NOMO-1 treated with dmso at 0.1 percent for 144 hours (cell line): Measurements from ENCODE around the gene ADRA2A.

ENCODE experiments used
- DNase-seq: peaks from one replicate; lab custom pipeline; 2025; ENCODE audit not compliant: unreplicated experiment; lab: John Stamatoyannopoulos, UW

ADRA2A gene

DNA sequence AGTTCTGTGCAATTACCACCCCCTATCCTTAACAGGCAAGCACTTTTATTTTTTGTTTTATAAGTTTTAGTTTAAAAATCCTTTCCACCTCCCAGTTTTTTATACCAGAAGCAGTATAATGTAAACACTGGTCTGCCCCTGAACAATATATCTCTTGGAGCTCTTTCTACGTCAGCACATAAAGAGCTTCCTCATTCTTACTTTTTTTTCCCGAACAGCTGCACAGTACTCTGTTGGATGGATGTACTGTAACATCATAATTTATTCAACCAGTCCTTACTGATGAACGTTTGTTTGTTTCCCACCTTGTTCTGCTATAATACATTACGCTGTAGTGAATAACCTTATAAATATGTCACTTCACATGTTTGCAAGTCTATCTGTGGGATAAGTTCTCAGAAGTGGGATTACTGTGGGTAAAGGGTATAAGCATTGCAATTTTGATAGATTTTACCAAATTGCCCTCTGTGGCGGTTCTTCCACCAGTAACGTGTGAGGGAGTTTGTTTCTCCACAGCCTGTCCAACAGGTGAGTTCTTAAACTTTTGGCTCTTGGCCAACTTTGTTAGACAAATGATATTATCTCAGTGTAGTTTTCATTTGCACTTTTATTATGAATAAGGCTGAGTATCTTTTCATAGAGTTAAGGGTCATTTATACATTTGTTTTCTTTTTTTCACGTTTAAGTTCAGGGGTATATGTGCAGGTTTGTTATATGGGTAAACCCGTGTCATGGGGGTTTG is 32.8 kb downstream of the ADRA2A start:
- no peak for DNase-seq

DNA sequence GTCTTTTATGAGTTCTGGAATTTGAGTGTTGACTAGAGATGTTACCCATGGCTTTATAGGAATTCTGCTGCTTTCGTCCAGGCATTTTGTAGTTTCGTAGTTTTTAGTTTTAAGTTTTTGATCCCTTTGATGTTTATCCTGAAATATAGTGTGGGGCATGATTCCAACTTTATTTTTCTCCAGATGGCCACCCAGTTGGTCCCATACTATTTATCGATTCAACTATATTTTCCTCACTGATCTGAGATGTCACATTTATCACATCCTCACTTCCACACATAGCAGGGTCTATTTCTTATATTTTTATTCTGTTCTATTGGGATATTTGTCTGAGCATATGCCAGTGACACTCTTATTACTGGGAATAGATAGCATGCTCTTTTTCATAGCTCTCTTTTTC is 33.9 kb downstream of the ADRA2A start:
- DNase-seq, result no peak

DNA sequence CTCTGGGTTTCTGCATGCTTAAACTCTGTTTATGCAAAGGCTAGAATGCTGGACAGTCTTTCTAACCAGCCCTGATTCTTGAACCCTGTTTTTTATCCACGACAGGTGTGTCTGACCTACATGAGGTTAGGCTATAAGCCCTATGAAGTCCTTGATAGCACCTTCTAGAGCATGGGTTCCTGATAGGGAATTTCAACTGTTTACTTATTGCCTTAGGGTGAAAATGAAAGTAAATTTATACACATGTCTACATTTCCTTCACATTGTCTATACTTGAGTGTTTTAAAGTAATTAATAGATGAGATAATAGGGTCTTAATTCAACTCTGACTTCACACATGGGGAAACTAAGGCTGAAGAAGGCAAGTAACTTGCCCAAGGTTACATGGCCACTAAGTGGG is 35.5 kb downstream of the ADRA2A start:
- no peak for DNase-seq

DNA sequence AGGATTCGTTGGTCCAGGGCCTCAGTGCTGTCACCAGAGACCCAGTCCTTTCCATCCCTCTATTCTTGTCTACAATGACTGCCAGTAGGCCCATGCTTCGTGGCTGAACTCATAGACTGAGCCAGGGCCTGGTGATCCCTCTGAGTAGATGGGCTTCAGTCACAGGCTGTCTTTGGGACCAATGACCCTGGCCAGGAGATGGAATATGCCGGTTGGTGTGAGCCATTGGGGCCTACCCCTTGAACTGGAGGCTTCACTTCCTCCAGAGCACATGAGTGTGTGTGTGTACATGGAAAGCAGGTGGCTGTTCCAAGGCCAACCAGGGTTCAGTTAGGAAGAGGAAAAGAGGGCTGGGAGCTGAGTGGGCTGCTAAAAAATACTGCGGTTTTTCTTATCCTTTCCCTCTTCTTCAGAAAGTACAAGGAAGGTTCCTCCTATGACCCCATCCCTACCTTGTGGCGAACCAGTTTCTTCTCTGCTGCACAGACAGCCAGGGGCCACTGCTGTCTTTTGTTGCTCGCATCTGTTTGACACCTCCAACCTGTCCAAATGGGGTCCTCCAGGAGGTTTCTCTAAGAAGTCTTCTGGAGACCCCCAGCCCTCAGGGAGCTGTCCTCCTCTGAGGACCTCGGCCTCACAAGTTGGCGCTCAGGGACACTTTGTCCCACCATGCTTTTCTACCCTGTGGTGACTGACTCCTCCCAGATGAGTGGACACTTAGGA is 36.6 kb downstream of the ADRA2A start:
- DNase-seq, result no peak

DNA sequence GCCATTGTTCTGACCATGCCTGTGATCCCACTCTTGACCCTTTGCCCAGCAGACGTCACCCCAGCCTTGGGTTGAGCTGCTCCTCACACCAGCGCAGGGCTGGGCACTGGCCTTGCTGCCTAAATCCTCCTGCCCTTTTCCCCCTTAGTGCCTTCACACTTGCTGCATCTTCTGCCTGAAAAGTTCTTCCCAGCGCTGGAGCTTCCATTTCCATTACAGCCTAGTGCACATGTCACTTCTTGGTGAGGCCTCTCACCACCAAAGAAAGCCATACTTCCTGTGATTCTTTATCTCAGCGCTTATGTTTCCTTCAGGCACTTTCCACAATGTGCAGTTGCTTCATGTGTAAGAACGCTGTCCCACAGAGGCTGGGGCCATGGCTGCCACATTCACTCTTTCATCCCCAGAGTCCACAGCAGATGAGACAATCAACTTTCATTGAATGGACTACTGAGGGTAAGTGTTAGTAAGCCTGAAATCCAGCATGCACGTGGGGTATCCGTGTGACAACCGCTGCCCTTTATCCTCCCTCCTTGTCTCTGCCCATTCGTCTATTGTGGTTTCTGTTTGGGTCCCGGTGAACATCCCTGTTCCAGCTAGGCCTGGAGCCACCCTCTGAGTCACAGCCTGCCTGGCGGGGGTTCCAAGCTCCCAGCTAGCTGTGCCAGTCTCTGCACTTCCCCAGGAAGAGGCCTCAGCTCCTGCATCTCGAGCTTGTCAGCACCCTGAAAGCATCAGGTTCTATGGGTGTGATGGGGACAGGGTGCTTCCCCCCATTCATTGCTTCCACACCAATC is 37.3 kb downstream of the ADRA2A start:
- DNase-seq, result no peak

DNA sequence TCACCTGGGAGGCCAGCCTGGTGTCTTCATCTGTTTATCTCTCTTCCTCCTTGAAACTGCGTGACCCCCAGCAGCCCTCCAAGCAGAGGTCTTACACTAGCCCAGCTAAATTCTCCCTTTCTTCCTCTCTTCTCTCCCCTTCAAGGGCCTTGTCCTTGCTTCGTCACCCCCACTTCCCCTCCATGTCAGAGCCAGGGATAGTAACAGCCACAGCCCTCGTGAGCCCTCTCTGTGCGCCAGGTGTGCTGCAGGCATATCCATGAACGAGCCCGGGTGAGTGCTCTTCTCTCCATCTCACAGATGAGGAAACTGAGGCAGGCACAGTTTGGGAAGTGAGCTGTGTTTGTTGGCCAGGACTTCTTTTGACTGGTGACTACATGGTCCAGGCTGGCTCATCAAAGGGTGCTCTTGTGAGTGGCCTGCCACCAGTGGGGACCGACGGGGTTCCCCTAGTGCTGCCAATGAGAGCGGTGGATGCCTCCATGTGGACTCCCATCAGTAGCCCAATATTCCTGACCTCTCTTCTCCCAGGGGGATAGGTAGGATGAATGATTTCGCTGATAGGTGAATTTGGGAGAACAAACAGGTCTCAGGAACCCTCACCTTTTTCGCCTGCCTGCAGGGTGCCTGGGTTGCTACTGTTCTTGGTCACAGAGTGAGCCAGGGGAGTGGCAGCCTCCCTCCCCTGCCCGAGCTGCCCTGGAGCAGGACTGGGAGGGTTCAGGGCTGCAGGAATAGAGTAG is 38.1 kb downstream of the ADRA2A start:
- no peak for DNase-seq

DNA sequence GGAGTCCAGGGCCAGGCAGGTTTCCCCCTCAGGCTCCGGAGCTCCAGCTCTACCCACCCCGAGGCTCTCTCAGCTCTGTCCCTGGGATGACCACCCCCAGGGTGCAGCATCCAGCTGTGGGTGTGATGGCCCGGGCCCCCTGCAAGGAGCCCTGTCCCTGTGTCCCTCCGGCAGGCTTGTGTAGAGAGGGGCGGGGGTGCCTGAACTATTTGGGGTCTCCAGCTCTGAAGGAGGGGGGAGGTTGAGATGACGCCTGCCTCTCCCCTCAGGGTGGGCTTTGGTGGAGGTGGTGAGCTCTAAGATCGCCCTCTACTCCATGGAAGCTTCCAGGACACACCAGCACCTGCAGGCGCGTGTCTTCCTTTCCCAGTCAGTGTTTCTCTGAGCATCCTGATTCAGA is 39.4 kb downstream of the ADRA2A start:
- DNase-seq, result no peak

DNA sequence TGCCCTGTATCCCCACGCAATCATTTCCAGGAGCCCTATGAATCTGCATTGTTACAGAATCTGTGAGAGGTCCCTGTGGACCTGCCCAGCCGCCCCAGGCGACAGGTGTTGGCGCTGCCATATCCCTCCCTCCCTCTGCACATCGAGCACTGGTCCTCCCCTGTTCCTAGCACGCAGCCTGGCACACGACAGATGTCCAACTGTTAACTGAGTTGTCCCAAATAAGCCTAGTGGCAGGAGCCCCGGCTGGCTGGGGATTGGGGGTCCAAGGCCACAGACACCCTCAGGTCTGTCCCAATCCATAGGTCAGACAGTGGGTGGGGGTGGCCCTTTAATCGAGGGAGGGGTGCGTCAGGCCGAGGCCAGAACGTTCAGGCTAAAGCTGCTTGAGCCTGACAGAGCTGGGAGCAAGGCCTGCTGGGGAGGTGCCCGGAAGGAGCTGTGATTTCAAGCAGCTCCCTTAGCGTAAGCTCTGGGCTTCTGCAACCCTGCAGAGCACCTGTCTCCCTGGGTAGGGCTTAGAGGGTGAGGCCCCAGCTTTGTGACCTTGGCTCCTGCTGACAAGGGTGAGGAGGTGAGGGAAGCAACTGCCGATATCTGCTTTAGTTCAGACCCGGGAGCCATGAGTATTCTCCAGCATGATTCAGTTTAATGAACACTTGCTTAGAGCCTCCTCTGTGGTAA is 40.1 kb downstream of the ADRA2A start:
- no peak for DNase-seq

DNA sequence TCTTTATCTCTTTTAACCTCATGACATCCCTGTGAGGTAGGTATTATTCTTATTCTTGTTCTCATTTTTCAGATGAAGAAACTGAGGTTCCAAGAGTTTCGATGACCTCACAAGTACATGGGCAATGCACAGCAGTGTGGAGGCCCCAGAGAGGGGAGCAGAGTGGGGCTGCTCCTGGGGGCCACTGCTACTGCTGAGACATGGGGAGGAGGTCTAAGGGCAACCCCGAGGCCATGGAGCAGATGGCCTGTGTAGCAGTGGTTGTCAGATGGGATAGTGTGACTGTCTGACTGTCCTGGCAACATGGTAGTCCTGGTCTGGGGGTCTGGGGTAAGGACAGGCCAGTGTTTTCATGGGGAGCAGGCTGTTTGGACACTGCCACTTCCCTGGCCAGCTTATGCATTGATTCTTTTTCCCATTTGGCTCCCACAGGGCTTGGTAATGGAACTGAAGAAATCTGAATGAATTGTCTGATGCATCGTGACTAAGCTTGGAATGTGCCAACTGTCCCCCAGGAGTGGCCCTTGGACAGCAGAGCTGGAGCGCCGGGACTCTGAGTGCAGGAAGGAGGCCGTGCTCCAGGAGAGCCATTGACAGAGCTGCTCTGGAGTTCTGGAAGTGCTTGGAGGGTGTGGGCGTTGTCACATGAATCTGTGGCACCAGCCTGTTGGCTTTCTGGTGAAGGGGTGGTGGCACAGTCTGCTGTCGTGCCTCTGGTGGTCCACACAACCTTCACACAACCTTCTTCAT is 40.9 kb downstream of the ADRA2A start:
- no peak for DNase-seq

DNA sequence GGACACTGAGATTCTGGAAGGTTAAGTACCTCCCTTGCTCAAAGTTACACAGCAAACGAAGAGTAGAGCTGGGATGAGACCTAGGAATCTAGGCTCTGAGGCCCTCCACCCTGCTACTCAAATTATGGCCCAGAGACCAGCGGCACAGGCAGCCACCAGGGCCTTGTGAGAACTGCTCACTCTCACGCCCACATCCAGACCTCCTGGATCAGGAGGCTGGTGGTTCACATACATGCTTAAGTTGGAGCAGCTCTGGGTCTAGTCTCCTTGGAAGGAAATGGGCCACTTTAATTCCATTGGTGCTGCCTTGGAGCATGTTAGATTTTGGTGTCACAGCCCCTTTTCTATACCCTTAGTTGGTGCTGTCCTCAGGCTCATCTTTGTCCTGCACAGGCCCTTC is 41.9 kb downstream of the ADRA2A start:
- no peak for DNase-seq

DNA sequence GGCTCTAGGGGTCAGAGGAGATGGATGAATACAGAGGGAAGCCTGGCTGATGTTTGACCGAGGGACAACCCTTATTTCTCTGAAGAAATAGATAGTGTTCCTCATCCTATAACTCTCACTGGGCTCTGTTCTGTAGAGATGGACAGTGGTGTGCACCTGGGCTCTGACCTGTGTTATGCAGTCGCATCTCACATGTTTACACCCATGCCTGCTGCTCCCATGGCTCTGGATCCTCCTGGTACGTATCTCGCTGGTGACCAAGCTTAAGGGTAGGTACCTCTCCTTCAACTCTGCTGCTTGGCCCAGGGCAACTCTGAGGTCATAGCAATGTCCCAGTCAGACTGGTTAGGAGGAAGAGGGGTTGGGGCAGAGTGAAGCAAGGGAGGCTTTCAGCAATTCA is 42.8 kb downstream of the ADRA2A start:
- no peak for DNase-seq

DNA sequence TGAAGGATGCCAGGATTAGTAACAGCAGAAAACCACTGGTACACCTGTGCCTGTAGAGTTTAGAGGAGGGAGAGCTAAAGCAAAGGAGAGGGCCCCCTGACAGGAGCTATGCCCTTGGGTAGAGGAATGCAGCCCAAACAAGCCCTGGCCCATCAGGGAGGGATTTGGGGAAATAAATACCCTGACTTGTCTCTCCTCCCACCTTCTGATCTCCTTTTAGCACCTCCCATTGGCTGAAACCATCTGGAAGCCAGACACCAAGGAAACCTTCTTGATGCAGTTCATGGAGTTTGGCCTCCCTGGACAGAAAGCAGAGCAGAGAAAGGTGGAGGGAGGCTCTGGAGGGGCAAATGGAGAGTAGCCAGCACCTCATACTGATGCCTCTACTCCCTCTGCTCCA is 45.3 kb downstream of the ADRA2A start:
- DNase-seq, result no peak

DNA sequence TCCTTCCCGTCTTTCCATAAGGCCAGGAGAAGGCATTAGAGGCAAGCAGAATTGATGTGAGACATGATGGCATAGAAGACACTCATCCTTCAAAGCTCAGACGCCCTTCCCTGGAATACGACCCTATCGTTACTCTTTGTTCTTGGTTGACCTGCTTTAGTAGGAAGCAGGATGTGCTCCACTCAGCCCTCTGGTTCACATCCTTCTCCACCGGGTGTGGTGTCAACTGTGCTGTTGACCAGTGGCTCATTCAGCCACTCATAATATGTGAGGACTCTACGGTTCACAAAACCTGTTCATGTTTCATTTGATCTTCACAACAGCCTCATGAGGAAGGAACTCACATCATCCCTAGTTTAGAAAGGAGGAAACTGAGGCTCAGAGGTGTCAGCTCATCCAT is 47.1 kb downstream of the ADRA2A start:
- DNase-seq, result no peak

DNA sequence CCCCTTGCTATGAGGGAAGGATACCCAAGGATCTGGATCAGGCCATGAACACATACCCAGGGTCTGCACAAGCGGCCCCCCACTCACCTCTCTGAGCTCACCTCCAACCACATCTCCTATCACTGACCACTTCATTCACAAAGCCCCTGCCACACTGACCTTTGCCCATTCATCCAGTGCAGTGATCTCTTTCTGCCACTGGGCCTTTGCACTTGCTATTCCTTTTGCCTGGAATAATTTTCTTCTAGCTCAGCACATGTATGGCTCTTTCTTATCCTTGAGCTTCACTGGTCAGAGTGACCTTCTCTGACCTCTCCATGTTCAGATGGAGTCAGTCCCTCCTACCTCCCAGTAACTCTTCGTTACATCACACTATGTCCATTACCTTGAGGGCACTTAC is 48.3 kb downstream of the ADRA2A start:
- no peak for DNase-seq

DNA sequence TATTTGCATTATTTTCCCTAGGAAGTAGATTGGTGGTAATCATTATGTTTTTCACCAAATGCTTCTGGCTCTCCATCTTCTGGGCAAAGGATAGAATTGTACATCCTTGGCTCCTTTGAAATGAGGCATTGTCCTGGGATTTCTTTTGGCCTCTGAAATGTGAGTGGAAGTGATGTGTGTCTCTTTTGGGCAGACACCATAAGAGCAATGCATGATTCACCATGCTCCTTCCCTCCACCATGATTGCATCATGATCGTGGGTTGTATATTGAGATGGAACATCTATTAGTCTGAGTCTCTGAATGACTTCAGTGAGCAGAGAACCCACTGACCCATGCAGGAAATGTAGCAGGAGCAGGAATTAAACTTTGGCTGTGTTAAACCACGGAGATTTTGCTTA is 49.2 kb downstream of the ADRA2A start:
- no peak for DNase-seq

DNA sequence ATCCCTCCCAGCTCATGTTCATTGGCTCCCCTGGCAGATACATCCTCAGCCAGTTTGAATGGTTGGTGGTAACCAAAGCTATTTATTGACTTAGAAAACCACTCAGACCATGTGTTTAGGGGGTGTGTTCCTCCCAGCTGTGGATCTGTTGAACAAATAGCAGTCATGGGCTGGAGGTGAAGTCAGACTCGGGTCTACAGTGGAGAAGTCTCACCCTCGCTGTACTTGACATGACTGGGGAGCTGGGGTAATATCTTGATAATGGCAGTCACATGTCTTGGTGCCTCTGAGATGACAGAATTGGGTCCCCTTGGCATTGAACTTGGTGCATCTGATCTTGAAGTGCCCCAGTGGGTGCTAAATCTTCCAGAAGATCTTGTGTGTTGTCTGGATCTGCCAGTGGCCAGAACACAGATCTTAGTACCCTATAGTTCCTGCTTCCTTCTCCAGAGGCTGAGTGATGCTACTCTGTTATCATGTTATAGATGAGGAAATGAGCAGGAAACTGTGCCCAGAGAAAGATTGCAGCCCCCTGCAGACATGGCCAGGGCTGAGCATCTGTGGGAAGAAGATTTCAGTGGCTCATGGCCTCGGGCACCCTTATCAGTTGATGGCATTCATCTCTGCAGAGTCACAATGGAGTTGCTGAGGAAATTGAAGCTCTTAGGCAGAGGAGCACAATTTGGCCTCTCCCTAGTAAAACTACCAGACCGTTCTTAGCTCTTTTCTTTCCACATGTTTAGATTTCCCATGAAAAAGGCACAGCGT is 50.4 kb downstream of the ADRA2A start:
- DNase-seq, result no peak

DNA sequence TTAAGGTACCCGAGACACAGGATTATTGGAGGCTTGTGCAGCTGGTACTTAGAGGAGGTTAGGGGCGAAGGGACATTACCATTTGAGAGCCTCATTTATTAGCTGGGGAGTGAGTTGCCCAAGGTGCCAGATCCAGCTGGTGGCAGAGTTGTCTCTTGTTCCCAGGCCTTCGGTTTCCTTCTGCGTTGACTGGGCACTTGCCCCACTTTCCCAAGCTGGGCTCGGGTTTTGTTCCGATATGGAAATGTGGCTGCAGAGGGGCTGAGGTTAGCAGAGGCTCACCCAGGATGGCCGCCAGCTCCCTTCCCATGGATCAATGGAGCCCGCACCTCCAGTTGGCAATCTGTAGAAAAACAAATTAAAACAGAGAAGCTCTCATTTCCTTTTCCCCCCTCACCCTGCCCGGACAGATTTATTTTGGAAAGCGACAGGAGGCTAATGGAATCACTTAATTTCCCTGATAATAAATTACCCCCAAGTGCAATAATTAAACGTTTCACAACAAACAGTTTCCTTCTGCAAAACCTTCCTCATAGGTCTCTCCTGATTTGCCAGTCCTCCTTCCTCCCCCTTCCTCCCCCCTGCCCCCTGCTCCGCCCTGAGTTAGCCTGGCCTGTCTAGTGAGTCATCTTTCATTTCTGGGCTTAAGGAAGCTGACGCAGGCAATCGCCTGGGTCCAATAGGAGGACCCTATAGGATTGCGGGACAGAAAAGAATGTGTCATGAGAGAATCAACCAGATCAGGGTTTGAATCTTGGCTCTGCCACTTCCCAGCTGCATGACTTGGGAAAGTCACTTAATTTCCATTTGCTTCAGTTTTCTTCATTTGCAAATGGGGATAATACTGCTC is 51.7 kb downstream of the ADRA2A start:
- DNase-seq, result peak; percentile 77

DNA sequence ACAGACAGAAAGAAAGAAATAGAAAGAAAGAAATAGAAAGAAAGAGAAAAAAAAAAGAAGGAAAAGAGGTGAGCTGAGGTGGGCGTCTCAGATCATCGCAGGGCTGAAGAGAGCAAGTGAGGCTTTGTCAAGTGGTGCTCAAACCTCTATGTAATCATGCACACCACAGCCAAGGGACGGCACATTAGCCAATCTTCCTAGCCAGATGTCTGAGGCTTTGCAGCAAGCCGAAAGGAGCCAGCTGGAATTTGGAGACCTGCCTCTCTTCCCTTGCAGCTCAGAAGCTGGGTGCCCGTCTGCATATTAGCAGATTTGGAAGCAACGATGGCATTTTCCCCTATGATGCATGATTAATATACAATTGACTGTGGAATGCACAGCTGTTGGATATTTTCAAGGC is 52.5 kb downstream of the ADRA2A start:
- no peak for DNase-seq
